WERI-Rb-1 (cell line): ENCODE results near the gene AGRP.

Source experiments
- DNase-seq: peaks from one replicate; pipeline ENCODE4 v3.0.0-alpha.2; 2020
- H3K27ac ChIP-seq: fragments of 250-450 bp; sonication (Bioruptor Pico); 2 replicates; pipeline ENCODE4 v1.5.1; 2020; ENCODE audit warnings: mild to moderate bottlenecking, moderate library complexity
- H3K27me3 ChIP-seq: fragments of 250-450 bp; sonication (Bioruptor Pico); 2 replicates; pipeline ENCODE4 v1.5.1; 2021; ENCODE audit warnings: mild to moderate bottlenecking, low read depth, moderate library complexity; ENCODE audit not compliant: insufficient read depth, severe bottlenecking
- H3K36me3 ChIP-seq: fragments of 250-450 bp; sonication (Bioruptor Pico); 2 replicates; pipeline ENCODE4 v1.5.1; 2020; ENCODE audit warnings: mild to moderate bottlenecking, moderate library complexity
- H3K4me3 ChIP-seq: 2 replicates; pipeline ENCODE4 v1.5.1; 2011; ENCODE audit warnings: low read depth, mild to moderate bottlenecking, control low read depth, low read length
- H3K9me3 ChIP-seq: fragments of 250-450 bp; sonication (Bioruptor Pico); 2 replicates; pipeline ENCODE4 v1.5.1; 2021; ENCODE audit warnings: mild to moderate bottlenecking, moderate library complexity; ENCODE audit not compliant: severe bottlenecking
- TF ChIP-seq, protein P1 (sequence below): IDR thresholded peaks from 2 replicates; pipeline ENCODE4 v1.5.1; 2011; ENCODE audit warnings: low read depth, mild to moderate bottlenecking, control low read depth, inconsistent platforms, low read length

AGRP gene

DNA sequence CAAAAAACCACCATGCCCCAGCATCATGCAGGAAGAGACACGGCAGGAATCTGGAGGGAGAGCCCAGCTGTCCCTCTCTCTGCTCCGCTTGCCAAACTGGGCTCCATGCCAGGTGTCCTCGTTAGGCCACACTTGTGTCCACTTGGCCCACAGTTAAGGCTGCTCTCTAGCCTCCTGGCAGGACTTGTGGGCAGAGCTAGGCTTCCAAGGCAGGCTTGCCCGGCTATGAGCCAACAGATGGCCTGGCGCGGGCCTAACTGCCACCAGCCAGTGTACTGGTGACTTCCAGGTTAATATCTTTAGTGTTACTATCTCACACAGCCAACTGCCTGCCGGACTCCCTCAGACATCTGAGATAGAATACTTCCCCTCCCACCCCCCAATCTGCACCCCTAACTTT is 13.0 kb downstream of the AGRP start:
- no peak overlapping the region for H3K27ac ChIP-seq
- DNase-seq, result no peak
- H3K36me3 ChIP-seq, result peaks cover 7% of the 10 kb centered on the region
- H3K4me3 ChIP-seq, result no peak overlapping the region
- H3K9me3 ChIP-seq, result no peaks in the 10 kb centered on the region
- TF ChIP-seq, protein P1, sequence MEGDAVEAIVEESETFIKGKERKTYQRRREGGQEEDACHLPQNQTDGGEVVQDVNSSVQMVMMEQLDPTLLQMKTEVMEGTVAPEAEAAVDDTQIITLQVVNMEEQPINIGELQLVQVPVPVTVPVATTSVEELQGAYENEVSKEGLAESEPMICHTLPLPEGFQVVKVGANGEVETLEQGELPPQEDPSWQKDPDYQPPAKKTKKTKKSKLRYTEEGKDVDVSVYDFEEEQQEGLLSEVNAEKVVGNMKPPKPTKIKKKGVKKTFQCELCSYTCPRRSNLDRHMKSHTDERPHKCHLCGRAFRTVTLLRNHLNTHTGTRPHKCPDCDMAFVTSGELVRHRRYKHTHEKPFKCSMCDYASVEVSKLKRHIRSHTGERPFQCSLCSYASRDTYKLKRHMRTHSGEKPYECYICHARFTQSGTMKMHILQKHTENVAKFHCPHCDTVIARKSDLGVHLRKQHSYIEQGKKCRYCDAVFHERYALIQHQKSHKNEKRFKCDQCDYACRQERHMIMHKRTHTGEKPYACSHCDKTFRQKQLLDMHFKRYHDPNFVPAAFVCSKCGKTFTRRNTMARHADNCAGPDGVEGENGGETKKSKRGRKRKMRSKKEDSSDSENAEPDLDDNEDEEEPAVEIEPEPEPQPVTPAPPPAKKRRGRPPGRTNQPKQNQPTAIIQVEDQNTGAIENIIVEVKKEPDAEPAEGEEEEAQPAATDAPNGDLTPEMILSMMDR, result no peak
- no peaks in the 10 kb centered on the region for H3K27me3 ChIP-seq

DNA sequence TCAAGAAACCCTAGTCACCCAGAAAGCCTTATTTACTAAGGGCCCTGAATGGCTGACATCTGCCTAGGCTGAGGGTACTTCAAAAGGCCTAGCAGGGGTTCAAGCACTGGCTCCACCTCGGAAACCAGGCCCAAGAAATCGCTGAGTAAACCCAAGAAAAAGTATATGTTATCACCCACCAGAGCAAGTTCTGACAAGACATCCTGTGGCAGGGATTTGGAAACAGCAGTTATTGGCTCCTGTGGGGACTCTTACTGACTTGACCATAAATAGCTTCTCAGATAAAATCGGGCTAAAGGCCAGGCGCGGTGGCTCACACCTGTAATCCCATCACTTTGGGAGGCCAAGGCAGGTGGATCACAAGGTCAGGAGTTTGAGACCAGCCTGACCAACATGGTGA is 14.6 kb downstream of the AGRP start:
- Histone ChIP-seq H3K4me3 (no peak overlapping the region), H3K9me3 (no peaks in the 10 kb centered on the region), H3K27me3 (no peaks in the 10 kb centered on the region), H3K36me3 (peaks cover 6% of the 10 kb centered on the region), H3K27ac (no peak overlapping the region)
- no peak for DNase-seq
- TF ChIP-seq, protein P1, result no peak

DNA sequence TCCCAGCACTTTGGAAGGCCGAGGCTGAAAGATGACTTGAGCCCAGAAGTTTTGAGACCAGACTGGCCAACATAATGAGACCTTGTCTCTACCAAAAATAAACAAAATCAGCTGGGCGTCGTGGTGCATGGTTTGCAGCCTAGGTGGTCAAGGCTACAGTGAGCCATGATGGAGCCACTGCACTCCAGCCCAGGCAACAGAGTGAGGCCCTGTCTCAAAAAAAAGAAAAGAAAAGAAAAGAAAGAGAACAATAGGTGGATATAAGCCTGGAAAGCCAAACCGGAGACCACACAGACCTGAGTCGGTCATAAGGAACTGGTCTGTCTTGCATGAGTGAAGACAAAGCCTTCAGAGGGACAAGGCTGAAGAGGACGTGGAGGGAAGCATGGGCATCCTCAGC is 16.8 kb downstream of the AGRP start:
- Histone ChIP-seq H3K4me3 (no peak overlapping the region), H3K27me3 (no peaks in the 10 kb centered on the region), H3K36me3 (peaks cover 6% of the 10 kb centered on the region), H3K9me3 (no peaks in the 10 kb centered on the region), H3K27ac (no peak overlapping the region)
- TF ChIP-seq, protein P1, result no peak
- DNase-seq, result no peak

DNA sequence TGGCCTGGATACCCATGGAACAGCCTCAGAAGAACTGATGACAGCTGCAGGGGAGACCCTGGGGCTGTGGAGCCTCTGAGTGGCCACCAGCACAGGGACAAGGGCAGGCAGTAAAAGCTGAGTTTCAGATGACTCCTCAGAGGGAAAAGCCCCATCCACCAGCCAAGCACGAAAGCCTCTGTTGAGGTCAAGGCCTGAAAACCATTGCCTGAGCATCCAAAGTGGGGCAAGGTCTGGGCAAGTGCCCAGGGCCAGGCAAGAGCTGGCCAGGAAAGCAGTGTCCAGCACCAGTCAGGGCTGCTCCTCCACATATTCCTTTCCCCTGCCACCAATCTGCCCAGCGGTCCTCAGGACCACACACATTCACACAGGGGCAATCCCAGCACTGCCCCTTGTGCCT is 18.8 kb downstream of the AGRP start:
- Histone ChIP-seq H3K27me3 (no peaks in the 10 kb centered on the region), H3K27ac (no peak overlapping the region), H3K36me3 (peaks cover 6% of the 10 kb centered on the region), H3K9me3 (no peaks in the 10 kb centered on the region), H3K4me3 (no peak overlapping the region)
- no peak for DNase-seq
- TF ChIP-seq, protein P1, result no peak

DNA sequence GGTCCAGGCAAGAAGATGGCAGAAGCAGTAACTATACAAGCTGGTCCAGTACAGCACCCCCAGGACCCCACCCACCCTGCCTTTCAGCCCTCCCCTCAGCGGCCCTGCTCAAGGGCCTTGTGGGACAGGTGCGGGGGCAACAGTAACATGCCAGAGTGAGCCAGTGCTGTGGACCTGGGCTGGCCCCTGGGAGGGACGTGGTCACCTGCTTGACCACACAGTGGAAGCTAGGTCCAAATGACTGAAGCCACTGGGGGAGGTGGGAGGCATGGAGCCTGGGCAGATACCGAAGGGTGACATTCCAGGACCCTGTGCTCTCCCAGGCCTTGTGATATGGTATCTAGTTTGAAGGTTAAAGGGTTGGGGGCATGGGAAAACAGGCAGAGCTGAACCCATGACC is 19.7 kb downstream of the AGRP start:
- no peak for DNase-seq
- TF ChIP-seq, protein P1, result no peak

DNA sequence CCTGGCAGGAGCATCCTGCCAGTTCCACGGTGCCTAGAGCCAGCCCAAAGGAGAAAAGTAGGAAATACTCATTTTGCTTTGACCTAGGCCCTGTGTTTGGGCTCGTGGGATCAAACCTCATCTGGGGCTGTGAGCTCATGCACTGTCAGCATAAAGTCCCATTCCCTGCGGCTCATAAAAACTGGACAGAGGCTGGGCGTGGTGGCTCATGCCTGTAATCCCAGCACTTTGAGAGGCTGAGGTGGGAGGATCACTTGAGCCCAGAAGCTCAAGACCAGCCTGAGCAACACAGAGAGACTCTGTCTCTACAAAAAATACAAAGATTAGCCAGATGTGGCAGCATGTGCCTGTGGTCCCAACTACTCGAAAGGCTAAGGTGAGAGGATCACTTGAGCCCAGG is 20.3 kb downstream of the AGRP start:
- no peak for DNase-seq
- TF ChIP-seq, protein P1, result no peak

More for the DNA sequence above, 19.7 kb downstream of the AGRP start:
- Histone ChIP-seq H3K36me3 (peaks cover 6% of the 10 kb centered on the region), H3K9me3 (no peaks in the 10 kb centered on the region), H3K4me3 (no peak overlapping the region), H3K27me3 (no peaks in the 10 kb centered on the region), H3K27ac (no peak overlapping the region)

More for the DNA sequence above, 20.3 kb downstream of the AGRP start:
- Histone ChIP-seq H3K9me3 (no peaks in the 10 kb centered on the region), H3K27ac (no peak overlapping the region), H3K27me3 (no peaks in the 10 kb centered on the region), H3K36me3 (peaks cover 6% of the 10 kb centered on the region), H3K4me3 (no peak overlapping the region)
